H1 (cell line): ENCODE results near the gene RBM38. TPM values are rescaled to one million over a fixed set of nuclear protein-coding genes. Genes with fewer than 3 reads are reported as not detected.

Source experiments
- CTCF ChIA-PET: fragments of 300-600 bp; sonication (Branson Sonifier 250); formaldehyde crosslinking; loops from one replicate; lab custom pipeline; 2021; ENCODE audit not compliant: partially characterized antibody; lab: Charles Lee
- POLR2A ChIA-PET: fragments of 300-600 bp; sonication (Branson Sonifier 250); formaldehyde crosslinking; loops from one replicate; lab custom pipeline; 2021; ENCODE audit warnings: inconsistent platforms; ENCODE audit not compliant: partially characterized antibody; lab: Charles Lee
- DNase-seq, 2 experiments: peaks; one replicate each; pipeline versions ENCODE4 v3.0.0 to v3.0.0-alpha.2; 2010 to 2022; ENCODE audit warnings: low spot score in 2 of 2, low read depth in 1 of 2, mixed read lengths in 1 of 2
- FAIRE-seq: peaks from 2 replicates; lab custom pipeline; 2011; peaks lifted over from hg19 to GRCh38; lab: Jason Lieb, UNC
- H2AFZ ChIP-seq: 2 replicates; pipeline ENCODE4 v1.8.1; 2012; ENCODE audit warnings: low read length, inconsistent platforms
- H2AK5ac ChIP-seq: 2 replicates; pipeline ENCODE4 v1.6.1; 2013; ENCODE audit warnings: low read depth, low read length
- H2BK120ac ChIP-seq: replicated peaks from 2 replicates; pipeline ENCODE3; 2013; ENCODE audit warnings: low read depth, low read length, inconsistent platforms
- H2BK12ac ChIP-seq: 2 replicates; pipeline ENCODE4 v1.6.1; 2013; ENCODE audit warnings: low read depth, low read length
- H2BK15ac ChIP-seq: 2 replicates; pipeline ENCODE4 v1.6.1; 2013; ENCODE audit warnings: low read length
- H2BK20ac ChIP-seq: 2 replicates; pipeline ENCODE4 v1.6.1; 2013; ENCODE audit warnings: low read length
- H2BK5ac ChIP-seq: 2 replicates; pipeline ENCODE4 v1.6.1; 2013; ENCODE audit warnings: low read depth, low read length
- H3K14ac ChIP-seq: 2 replicates; pipeline ENCODE4 v1.6.1; 2013; ENCODE audit warnings: inconsistent platforms; ENCODE audit not compliant: insufficient read length
- H3K18ac ChIP-seq: 2 replicates; pipeline ENCODE4 v1.6.1; 2013; ENCODE audit warnings: low read length; ENCODE audit errors: extremely low read depth
- H3K23ac ChIP-seq: 2 replicates; pipeline ENCODE4 v1.6.1; 2013; ENCODE audit warnings: inconsistent platforms; ENCODE audit not compliant: insufficient read length
- H3K23me2 ChIP-seq: 2 replicates; pipeline ENCODE4 v1.6.1; 2013; ENCODE audit warnings: low read depth, low read length
- H3K27ac ChIP-seq: 2 replicates; pipeline ENCODE4 v1.6.1; 2011; ENCODE audit warnings: low read depth, low read length, inconsistent platforms
- H3K27me3 ChIP-seq, 4 experiments: replicated peaks in 1 of 4; 1 replicate in 1 of 4; 2 replicates in 3 of 4; pipeline versions ENCODE4 v1.6.1 to v1.8.1; 2011 to 2013; ENCODE audit warnings: low read length in 3 of 4, mild to moderate bottlenecking in 3 of 4, inconsistent platforms in 2 of 4, mixed read lengths in 2 of 4, moderate library complexity in 1 of 4; ENCODE audit not compliant: control insufficient read depth in 3 of 4, insufficient read depth in 3 of 4; ENCODE audit errors: extremely low read depth in 1 of 4
- H3K36me3 ChIP-seq, 4 experiments: 2 replicates each; pipeline versions ENCODE4 v1.6.1 to v1.8.1; 2011 to 2013; ENCODE audit warnings: mild to moderate bottlenecking in 4 of 4, low read length in 3 of 4, moderate library complexity in 2 of 4, control low read depth in 1 of 4, inconsistent platforms in 1 of 4; ENCODE audit not compliant: insufficient read depth in 4 of 4, control insufficient read depth in 2 of 4
- H3K4ac ChIP-seq: replicated peaks from 2 replicates; pipeline ENCODE3; 2013; ENCODE audit warnings: low read length, low read depth, mixed read lengths, inconsistent platforms; ENCODE audit not compliant: insufficient read length
- H3K4me1 ChIP-seq, 4 experiments: replicated peaks in 1 of 4; 1 replicate in 1 of 4; 2 replicates in 3 of 4; pipeline versions ENCODE4 v1.6.1 to v1.8.1; 2011 to 2013; ENCODE audit warnings: low read length in 3 of 4, inconsistent platforms in 2 of 4, mixed read lengths in 1 of 4; ENCODE audit not compliant: insufficient read depth in 4 of 4, control insufficient read depth in 3 of 4
- H3K4me2 ChIP-seq, 2 experiments: 2 replicates each; pipeline versions ENCODE4 v1.6.1 to v1.8.1; 2011 to 2013; ENCODE audit warnings: low read depth in 2 of 2, low read length in 2 of 2, control low read depth in 1 of 2, inconsistent platforms in 1 of 2, mild to moderate bottlenecking in 1 of 2; ENCODE audit not compliant: insufficient read depth in 1 of 2
- H3K4me3 ChIP-seq, 4 experiments: fragments of 200-600, 300-600 bp in 1 of 4; sonication (generic), shearing (Covaris generic), sonication (Bioruptor Twin) in 1 of 4; 2 replicates each; pipeline versions ENCODE4 v1.5.1 to v1.8.1; 2011 to 2016; ENCODE audit warnings: low read length in 4 of 4, low read depth in 3 of 4, control low read depth in 2 of 4, inconsistent platforms in 2 of 4, mild to moderate bottlenecking in 2 of 4, mixed read lengths in 1 of 4, moderate library complexity in 1 of 4; ENCODE audit not compliant: insufficient read depth in 2 of 4; ENCODE audit errors: extremely low read depth in 1 of 4
- H3K56ac ChIP-seq: replicated peaks from 2 replicates; pipeline ENCODE3; 2013; ENCODE audit warnings: low read depth, mild to moderate bottlenecking, mixed read lengths, low read length, inconsistent platforms; ENCODE audit not compliant: insufficient read length
- H3K79me1 ChIP-seq: 2 replicates; pipeline ENCODE4 v1.6.1; 2013; ENCODE audit warnings: low read depth, low read length, control low read depth
- H3K79me2 ChIP-seq, 2 experiments: 2 replicates each; pipeline versions ENCODE4 v1.6.1 to v1.8.1; 2012 to 2013; ENCODE audit warnings: low read length in 2 of 2, mild to moderate bottlenecking in 2 of 2, inconsistent platforms in 1 of 2; ENCODE audit not compliant: insufficient read depth in 2 of 2, control insufficient read depth in 1 of 2
- H3K9ac ChIP-seq, 4 experiments: replicated peaks in 1 of 4; 1 replicate in 1 of 4; 2 replicates in 3 of 4; pipeline versions ENCODE4 v1.6.1 to v1.8.1; 2011 to 2013; ENCODE audit warnings: low read depth in 3 of 4, low read length in 3 of 4, control low read depth in 2 of 4, mild to moderate bottlenecking in 2 of 4, moderate library complexity in 2 of 4, inconsistent platforms in 1 of 4; ENCODE audit errors: extremely low read depth in 1 of 4
- H3K9me3 ChIP-seq, 2 experiments: 2 replicates each; pipeline versions ENCODE4 v1.6.1 to v1.8.1; 2012 to 2013; ENCODE audit warnings: mild to moderate bottlenecking in 2 of 2, moderate library complexity in 2 of 2, control low read depth in 1 of 2, inconsistent platforms in 1 of 2, low read depth in 1 of 2, low read length in 1 of 2, mixed read lengths in 1 of 2; ENCODE audit not compliant: insufficient read depth in 2 of 2
- H4K20me1 ChIP-seq, 2 experiments: replicated peaks in 1 of 2; 2 replicates each; pipeline versions ENCODE3 to v1.8.1; 2011 to 2013; ENCODE audit warnings: inconsistent platforms in 2 of 2, low read length in 2 of 2, mild to moderate bottlenecking in 1 of 2; ENCODE audit not compliant: insufficient read depth in 2 of 2, control insufficient read depth in 1 of 2
- H4K5ac ChIP-seq: 2 replicates; pipeline ENCODE4 v1.6.1; 2013; ENCODE audit warnings: low read length, low read depth, mixed read lengths, inconsistent platforms; ENCODE audit not compliant: insufficient read length
- H4K8ac ChIP-seq: 2 replicates; pipeline ENCODE4 v1.8.0; 2013; ENCODE audit warnings: mild to moderate bottlenecking, moderate library complexity, low read length, inconsistent platforms; ENCODE audit not compliant: insufficient read depth; ENCODE audit errors: extremely low read depth
- H4K91ac ChIP-seq: replicated peaks from 2 replicates; pipeline ENCODE3; 2013; ENCODE audit warnings: low read length, mixed read lengths, inconsistent platforms; ENCODE audit not compliant: insufficient read length
- ATF3 ChIP-seq: IDR thresholded peaks from 2 replicates; pipeline ENCODE4 v1.6.1; 2011; ENCODE audit warnings: low read depth, mild to moderate bottlenecking, low read length; ENCODE audit not compliant: insufficient read depth
- RBBP5 ChIP-seq: IDR thresholded peaks from 2 replicates; pipeline ENCODE4 v1.7.1; 2012; ENCODE audit warnings: low read depth, mild to moderate bottlenecking, inconsistent platforms, low read length, moderate library complexity, borderline replicate concordance
- SRF ChIP-seq: IDR thresholded peaks from 2 replicates; pipeline ENCODE4 v1.6.1; 2011; ENCODE audit warnings: mild to moderate bottlenecking, low read depth, low read length, moderate library complexity
- SUZ12 ChIP-seq: fragments of 200-600 bp; sonication (generic); IDR thresholded peaks from 2 replicates; pipeline ENCODE4 v1.6.1; 2012; ENCODE audit warnings: mild to moderate bottlenecking, inconsistent platforms, low read length, moderate library complexity, mixed read lengths
- TCF12 ChIP-seq: IDR thresholded peaks from 2 replicates; pipeline ENCODE4 v1.6.1; 2011; ENCODE audit warnings: low read depth, mild to moderate bottlenecking, low read length
- WGBS, 2 experiments: shearing (Covaris generic) in 1 of 2; methylation state at CpG; one replicate each; pipeline versions ENCODE4 v1.1.6 to v1.1.7; 2013 to 2015; ENCODE audit warnings: low lambda C conversion rate in 2 of 2, mixed read lengths in 2 of 2, inconsistent platforms in 1 of 2, low coverage in 1 of 2, missing lambda C conversion rate in 1 of 2; ENCODE audit not compliant: insufficient replicate concordance in 2 of 2, insufficient coverage in 1 of 2, insufficient read length in 1 of 2; ENCODE audit errors: extremely low coverage in 1 of 2, missing lambda C conversion rate in 1 of 2; 5-methylcytosine and 5-hydroxymethylcytosine counted together
- polyA plus RNA-seq, 7 experiments: library from polyadenylated mRNA; depleted of rRNA in 3 of 7; stranded (reverse) in 5 of 7; unstranded in 2 of 7; fragments of >200 nt in 5 of 7; fragments of 200-250 nt in 2 of 7; gene quantifications; 1 replicate in 5 of 7; 2 replicates in 1 of 7; 4 replicates in 1 of 7; pipeline versions ENCODE4 v1.2.1 to v1.2.3, GENCODE V29; 2011 to 2013; ENCODE audit warnings: missing spikeins in 2 of 7, mixed read lengths in 2 of 7
- total RNA-seq: library from RNA; stranded (reverse); fragmentation: NEBNext Ultra II Directional; extraction: Animal tissue kit (Norgen Biotek cat#: 25700); gene quantifications from 2 replicates; pipeline ENCODE4 v1.2.1, GENCODE V29; 2021

The RBM38 gene
- total and polyA plus RNA-seq, 2 of the 8 experiments (the other 6 are each of a cell fraction or from before 2014, with no cell fraction given), result 57.7 to 109 TPM

GRCh38 chr20:57394121-57395082 lies 3.2 kb downstream of the RBM38 start:
- 84% methylated on average over 26 of the region's 27 CpGs; no CpG with 5 or more reads in 1 of the 2 experiments for WGBS, 2 experiments
- H3K23ac ChIP-seq, result no peak overlapping the region
- H3K56ac ChIP-seq, result no peak overlapping the region
- H3K79me2 ChIP-seq, result peaks cover 5 to 69% of the 10 kb centered on the region in 2 experiments; a peak in 3 of 4 replicates
- FAIRE-seq (no peak), DNase-seq (no peak)
- H3K4ac ChIP-seq, result no peak overlapping the region
- no peak overlapping the region for H4K5ac ChIP-seq
- no peak overlapping the region for H4K91ac ChIP-seq
- H3K27ac ChIP-seq, result no peak overlapping the region
- peak overlapping the region; percentile 7; the same call in 1 of the 2 replicates for H2AK5ac ChIP-seq
- H4K8ac ChIP-seq, result no peak overlapping the region
- no peak overlapping the region for H2BK12ac ChIP-seq
- ChIA-PET POLR2A (interaction anchor here (1.6 to 3.2 kb wide), 3 partner anchors 9 to 24 kb away, joined by 3 to 11 read pairs (median 9); no protein-coding TSS in a partner anchor), CTCF (interaction anchor here (0.8 to 2.1 kb wide), 4 partner anchors 10 to 41 kb away, joined by 3 to 5 read pairs (median 4); no protein-coding TSS in a partner anchor)
- no peak overlapping the region for H2BK120ac ChIP-seq
- no peak overlapping the region for H3K9ac ChIP-seq
- H3K36me3 ChIP-seq, result peaks cover 15 to 41% (median 24%) of the 10 kb centered on the region in 4 experiments; a peak in 7 of 8 replicates
- H3K27me3 ChIP-seq, result peaks cover 0 to 10% (median 4%) of the 10 kb centered on the region in 4 experiments; a peak in 4 of 7 replicates
- H3K23me2 ChIP-seq, result peaks cover 5% of the 10 kb centered on the region; the same call in 1 of the 2 replicates
- H2BK5ac ChIP-seq, result peak overlapping the region; percentile 44; the same call in 1 of the 2 replicates
- H3K9me3 ChIP-seq, result no peaks in the 10 kb centered on the region
- H3K14ac ChIP-seq, result no peak overlapping the region
- no peak overlapping the region for H2AFZ ChIP-seq
- peaks cover 5 to 27% (median 18%) of the 10 kb centered on the region in 4 experiments for H3K4me1 ChIP-seq
- peaks cover 23 to 40% of the 10 kb centered on the region in 2 experiments for H4K20me1 ChIP-seq
- H2BK20ac ChIP-seq, result no peak overlapping the region
- no peak overlapping the region for H3K18ac ChIP-seq
- H2BK15ac ChIP-seq, result no peak overlapping the region
- H3K4me2 ChIP-seq, result no peak overlapping the region; a peak in 1 of 4 replicates
- peaks cover 35% of the 10 kb centered on the region for H3K79me1 ChIP-seq
- TF ChIP-seq SRF (no peak), SUZ12 (no peak), RBBP5 (no peak), TCF12 (no peak), ATF3 (no peak)
- H3K4me3 ChIP-seq, result no peak overlapping the region
